Airway epithelial cell (primary cell): ENCODE data around the gene ANKEF1. TPM values are rescaled to one million over a fixed set of nuclear protein-coding genes. Genes with fewer than 3 reads are reported as not detected.

ENCODE experiments used
- total RNA-seq: library from RNA; depleted of rRNA; stranded (reverse); fragments of >200 nt; gene quantifications from 2 replicates; pipeline ENCODE4 v1.2.3, GENCODE V29; 2015

Gene ANKEF1
- 6.6 and 9.0 TPM in 2 replicates for total RNA-seq

DNA sequence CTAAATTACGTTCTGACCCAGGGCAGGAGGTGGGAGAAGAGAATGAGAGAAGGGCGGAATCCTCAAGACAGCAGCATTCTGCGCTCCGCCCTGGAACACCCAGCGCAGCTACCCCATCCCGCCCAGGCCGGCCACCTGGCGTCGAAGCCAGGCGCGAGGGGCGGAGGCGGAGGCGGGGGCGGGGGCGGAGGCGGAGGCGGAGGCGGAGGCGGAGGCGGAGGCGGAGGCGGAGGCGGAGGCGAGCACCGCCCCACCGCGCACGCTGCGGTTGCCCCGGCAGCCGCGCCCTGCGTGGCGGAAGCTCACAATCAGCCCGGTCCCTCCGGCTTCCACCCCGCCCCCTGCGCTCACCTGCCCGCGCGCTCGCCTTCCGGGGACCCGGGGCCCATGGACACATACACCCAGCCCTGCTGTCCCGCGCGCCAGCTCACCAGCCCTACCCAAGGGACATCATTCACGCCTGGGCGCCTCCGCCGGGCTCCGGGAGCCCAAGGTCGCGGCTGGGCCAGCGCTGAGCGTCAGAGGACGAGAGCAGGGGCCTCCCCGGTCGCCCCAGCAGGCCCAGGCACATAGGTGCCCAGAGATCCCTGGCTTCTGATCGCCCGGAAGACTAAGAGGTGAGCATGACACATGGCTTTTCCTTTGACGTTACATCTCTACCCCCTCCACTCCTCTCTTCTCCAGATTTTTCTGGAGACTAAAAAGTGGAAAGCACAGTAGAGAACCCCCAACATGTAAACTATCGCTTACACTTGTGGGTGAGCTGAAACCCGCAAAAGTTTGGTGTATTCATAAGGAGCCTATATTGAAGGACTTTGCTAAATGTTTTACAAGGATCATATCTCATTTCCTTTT is at the start of gene ANKEF1:
Gene ANKEF1, plus strand, starts transcription at position 271 of the 855 bp plus-strand sequence. CDS start 3,315 bp downstream, outside the sequence.

Other genes starting within 250 kb of the ANKEF1 start
- 0.14 and 0.21 TPM in 2 replicates for gene PAK5, start 195.9 kb upstream of the ANKEF1 start, total RNA-seq
- gene SNAP25, start 183.8 kb downstream of the ANKEF1 start, total RNA-seq: 0.33 TPM in 1 of 2 replicates, not detected in the other